Lower leg skin (tissue), 4 donors: Measurements from ENCODE around the gene SELENOI. TPM values are rescaled to one million over a fixed set of nuclear protein-coding genes. Genes with fewer than 3 reads are reported as not detected.

Source experiments
- DNase-seq, 2 donors: peaks; one replicate each; pipeline ENCODE4 v3.0.0-alpha.2; 2019; ENCODE audit warnings: low spot score in 2 of 2
- H3K4me3 ChIP-seq: fragments of 200-600 bp; sonication (generic); 2 replicates; pipeline ENCODE4 v1.5.1; 2017; ENCODE audit warnings: mild to moderate bottlenecking, low read depth; ENCODE audit not compliant: poor library complexity, severe bottlenecking
- POLR2A ChIP-seq, 2 donors: fragments of 450-650 bp; IDR thresholded peaks; one replicate each; pipeline ENCODE4 v1.6.1; 2016 to 2017; ENCODE audit warnings: antibody characterized with exemption in 2 of 2, mild to moderate bottlenecking in 1 of 2, moderate library complexity in 1 of 2
- WGBS, 2 donors: methylation state at CpG; one replicate each; pipeline ENCODE4 v1.1.5; 2018; 5-methylcytosine and 5-hydroxymethylcytosine counted together
- intact Hi-C: fragments of 100-400 bp; cut with DNase I; formaldehyde crosslinking; loops from one replicate; pipeline ENCODE4 v1.15.0; 2023; ENCODE audit warnings: low total_unique reads
- total RNA-seq, 4 donors: library from RNA; depleted of rRNA; stranded (reverse); fragments of >200 nt; gene quantifications; one replicate each; pipeline ENCODE4 v1.1.0, GENCODE V29; 2016
- TF ChIP-seq, protein P1 (sequence below), 3 donors: fragments of 450-650 bp; IDR thresholded peaks; one replicate each; pipeline ENCODE4 v1.5.1; 2016; ENCODE audit warnings: antibody characterized with exemption in 3 of 3, mild to moderate bottlenecking in 3 of 3, moderate library complexity in 2 of 3

The SELENOI gene
- total RNA-seq, 4 donors from 2014 or later: 24.7 to 34.3 (median 29.2) TPM

DNA sequence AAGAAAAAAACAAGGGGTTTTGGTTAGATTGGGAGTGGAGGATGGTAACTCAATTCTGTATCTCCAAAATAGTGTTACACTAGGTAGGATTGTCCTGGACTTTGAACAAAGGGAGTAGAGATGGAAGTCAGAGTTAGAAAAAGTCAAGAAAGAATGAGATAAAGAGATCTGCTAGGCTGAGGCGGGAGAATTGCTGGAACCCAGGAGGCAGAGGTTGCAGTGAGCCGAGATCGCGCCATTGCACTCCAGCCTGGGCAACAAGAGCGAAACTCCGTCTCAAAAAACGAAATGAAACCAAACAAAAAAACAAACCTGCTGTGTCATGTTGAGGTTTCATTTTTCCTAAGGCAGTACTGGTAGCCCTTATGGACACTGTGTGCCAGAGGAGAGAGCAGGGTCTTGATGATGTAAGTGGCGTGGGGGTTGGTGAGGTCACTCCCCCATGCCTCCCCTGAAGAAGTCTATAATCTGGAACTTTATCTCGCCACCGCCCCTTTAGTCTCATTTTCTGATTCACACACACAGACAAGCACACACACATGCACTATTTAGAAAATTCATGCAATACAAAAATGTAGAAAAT, 66.2 kb downstream of the SELENOI start:
- 70 to 75% methylated on average over 10 of the region's 10 CpGs for WGBS, 2 donors
- intact Hi-C loops: no loop called here
- TF ChIP-seq, protein P1, sequence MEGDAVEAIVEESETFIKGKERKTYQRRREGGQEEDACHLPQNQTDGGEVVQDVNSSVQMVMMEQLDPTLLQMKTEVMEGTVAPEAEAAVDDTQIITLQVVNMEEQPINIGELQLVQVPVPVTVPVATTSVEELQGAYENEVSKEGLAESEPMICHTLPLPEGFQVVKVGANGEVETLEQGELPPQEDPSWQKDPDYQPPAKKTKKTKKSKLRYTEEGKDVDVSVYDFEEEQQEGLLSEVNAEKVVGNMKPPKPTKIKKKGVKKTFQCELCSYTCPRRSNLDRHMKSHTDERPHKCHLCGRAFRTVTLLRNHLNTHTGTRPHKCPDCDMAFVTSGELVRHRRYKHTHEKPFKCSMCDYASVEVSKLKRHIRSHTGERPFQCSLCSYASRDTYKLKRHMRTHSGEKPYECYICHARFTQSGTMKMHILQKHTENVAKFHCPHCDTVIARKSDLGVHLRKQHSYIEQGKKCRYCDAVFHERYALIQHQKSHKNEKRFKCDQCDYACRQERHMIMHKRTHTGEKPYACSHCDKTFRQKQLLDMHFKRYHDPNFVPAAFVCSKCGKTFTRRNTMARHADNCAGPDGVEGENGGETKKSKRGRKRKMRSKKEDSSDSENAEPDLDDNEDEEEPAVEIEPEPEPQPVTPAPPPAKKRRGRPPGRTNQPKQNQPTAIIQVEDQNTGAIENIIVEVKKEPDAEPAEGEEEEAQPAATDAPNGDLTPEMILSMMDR (IDR thresholded peaks at IDR 0.05): no peak
- TF ChIP-seq POLR2A (IDR thresholded peaks at IDR 0.05): no peak
- no peak overlapping the region for H3K4me3 ChIP-seq
- DNase-seq: no peak

DNA sequence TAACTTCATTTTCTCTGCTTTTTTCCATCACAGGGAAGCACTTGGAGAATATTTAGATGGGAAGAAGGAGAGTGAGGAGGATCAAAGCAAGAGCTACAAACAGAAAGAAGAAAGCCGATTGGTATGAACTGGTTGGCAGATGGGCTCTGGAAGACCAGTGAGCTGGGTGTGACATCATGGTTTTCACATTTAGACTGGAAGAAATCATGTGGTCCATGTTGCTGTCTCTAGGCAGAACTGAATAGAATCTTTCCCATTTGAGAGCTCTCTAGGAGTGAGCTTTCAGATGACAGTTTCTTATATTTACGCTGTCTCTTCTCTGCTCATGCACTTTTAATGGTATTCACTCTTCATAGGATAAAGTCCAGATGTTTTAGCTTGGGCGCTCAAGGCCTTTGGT, 68.4 kb downstream of the SELENOI start:
- no peak overlapping the region for H3K4me3 ChIP-seq
- WGBS, 2 donors: 80 to 88% methylated on average over 3 of the region's 3 CpGs
- intact Hi-C loops: no loop called here
- DNase-seq: no peak
- TF ChIP-seq, protein P1 (IDR thresholded peaks at IDR 0.05): no peak
- no peak for TF ChIP-seq POLR2A (IDR thresholded peaks at IDR 0.05)

DNA sequence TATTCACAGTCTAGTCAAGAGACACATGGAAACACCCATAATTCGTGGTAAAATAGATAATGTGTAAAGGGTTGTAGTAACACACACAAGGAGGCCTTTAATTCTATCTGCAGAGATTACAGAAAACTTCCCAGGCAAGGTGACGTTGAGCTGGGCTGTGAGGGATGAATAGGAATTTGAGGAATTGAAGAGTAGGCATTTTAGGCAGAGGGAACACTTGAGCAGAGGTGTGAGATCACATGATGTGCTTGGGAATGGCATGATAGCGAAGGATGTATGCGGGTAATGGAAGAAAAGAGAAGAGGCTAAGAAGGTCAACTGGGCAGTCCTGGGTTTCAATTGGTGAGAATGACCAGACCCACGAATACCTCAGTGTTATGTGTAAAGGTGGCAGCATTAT, 76.0 kb downstream of the SELENOI start:
- WGBS, 2 donors: 82 to 89% methylated on average over 5 of the region's 5 CpGs
- intact Hi-C loops: no loop called here
- no peak overlapping the region for H3K4me3 ChIP-seq
- no peak for DNase-seq
- no peak for TF ChIP-seq POLR2A (IDR thresholded peaks at IDR 0.05)
- TF ChIP-seq, protein P1 (IDR thresholded peaks at IDR 0.05): no peak

DNA sequence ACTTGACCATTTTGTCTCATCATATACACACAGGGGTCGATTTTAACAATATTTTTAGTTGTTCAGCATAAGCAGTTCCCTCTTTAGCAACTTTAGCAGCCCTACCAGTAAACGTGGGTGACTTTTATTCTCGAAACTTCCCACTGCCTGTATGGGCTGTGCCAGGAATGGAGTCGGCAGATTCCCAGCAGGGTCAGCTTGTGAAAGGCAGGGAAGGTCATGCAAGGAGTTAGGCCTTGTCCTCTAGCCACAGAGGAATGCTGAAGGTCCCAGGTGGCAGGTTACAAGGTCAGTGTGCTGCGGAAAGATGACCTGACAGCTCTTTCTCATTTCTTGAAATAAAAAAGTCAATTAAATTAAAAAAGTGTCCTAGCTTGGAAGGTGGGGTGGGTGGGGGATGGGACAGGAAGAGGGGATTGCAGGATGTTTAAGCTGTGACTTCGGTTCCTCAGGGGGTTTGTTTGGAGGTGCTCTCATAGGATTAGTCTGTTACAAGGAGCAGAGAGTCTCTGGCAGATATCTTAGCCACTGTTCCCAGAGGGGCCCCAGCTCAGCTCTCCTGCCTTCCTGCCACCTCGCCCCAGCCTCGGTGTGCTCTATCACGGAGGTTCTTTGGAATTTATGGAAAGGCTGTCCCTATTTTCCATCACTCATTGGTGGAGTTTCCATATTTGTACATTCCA, 77.1 kb downstream of the SELENOI start:
- intact Hi-C loops: no loop called here
- TF ChIP-seq, protein P1 (IDR thresholded peaks at IDR 0.05): no peak
- no peak for TF ChIP-seq POLR2A (IDR thresholded peaks at IDR 0.05)
- no peak for DNase-seq
- 57 to 61% methylated on average over 9 of the region's 9 CpGs for WGBS, 2 donors
- H3K4me3 ChIP-seq: no peak overlapping the region

DNA sequence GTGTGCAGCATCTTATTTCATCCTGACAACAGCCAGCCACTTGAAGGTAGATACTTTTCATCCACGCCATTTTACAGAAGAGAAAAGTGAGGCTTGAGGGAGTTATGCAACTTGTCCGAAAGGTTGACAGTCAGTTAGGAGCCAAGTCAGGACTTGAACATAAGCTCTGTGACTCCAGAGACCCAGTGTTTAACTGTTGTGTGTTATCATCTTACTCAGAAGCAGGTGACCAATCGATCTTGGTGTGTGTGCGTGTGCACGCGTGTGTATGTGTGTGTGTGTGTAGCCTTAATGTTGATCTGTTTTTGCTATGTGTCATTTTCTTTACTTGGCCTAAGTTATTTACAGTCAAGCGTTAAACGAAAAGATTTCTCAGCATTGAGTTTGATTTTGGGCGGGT, 77.8 kb downstream of the SELENOI start:
- intact Hi-C loops: no loop called here
- no peak overlapping the region for H3K4me3 ChIP-seq
- no peak for TF ChIP-seq POLR2A (IDR thresholded peaks at IDR 0.05)
- TF ChIP-seq, protein P1 (IDR thresholded peaks at IDR 0.05): no peak
- DNase-seq: no peak
- 78 to 94% methylated on average over 9 of the region's 9 CpGs for WGBS, 2 donors
